Tibial artery (tissue), 4 donors: ENCODE results near the gene SLC4A3.

Experiments
- DNase-seq, 2 donors: peaks; one replicate each; pipeline ENCODE4 v3.0.0-alpha.2; 2019
- H3K27ac ChIP-seq, 2 donors: fragments of 200-600 bp; sonication (generic) in 1 of 2; 1 replicate in 1 of 2; 2 replicates in 1 of 2; pipeline ENCODE4 v1.5.1; 2018 to 2019; ENCODE audit warnings: mild to moderate bottlenecking in 1 of 2
- H3K27me3 ChIP-seq, 2 donors: fragments of 200-600 bp; sonication (generic) in 1 of 2; one replicate each; pipeline versions ENCODE4 v1.5.1 to v1.6.0; 2016 to 2019
- H3K36me3 ChIP-seq, 3 donors: fragments of 200-600 bp; sonication (generic) in 2 of 3; one replicate each; pipeline ENCODE4 v1.5.1; 2016 to 2019; ENCODE audit warnings: mild to moderate bottlenecking in 2 of 3
- H3K4me1 ChIP-seq, 4 donors: fragments of 200-600 bp; sonication (generic) in 2 of 4; 1 replicate in 3 of 4; 2 replicates in 1 of 4; pipeline ENCODE4 v1.5.1; 2016 to 2019
- H3K4me3 ChIP-seq, 2 donors: fragments of 200-600 bp; sonication (generic) in 1 of 2; 1 replicate in 1 of 2; 2 replicates in 1 of 2; pipeline ENCODE4 v1.5.1; 2018 to 2019; ENCODE audit warnings: mild to moderate bottlenecking in 2 of 2
- H3K9me3 ChIP-seq, 3 donors: fragments of 200-600 bp; sonication (generic) in 1 of 3; one replicate each; pipeline ENCODE4 v1.5.1; 2016 to 2019
- intact Hi-C: fragments of 100-400 bp; cut with DNase I; formaldehyde crosslinking; loops from one replicate; pipeline ENCODE4 v1.15.0; 2023; ENCODE audit warnings: low total_unique reads
- TF ChIP-seq, protein P1 (sequence below), 2 experiments: fragments of 200-600 bp in 1 of 2; fragments of 450-650 bp in 1 of 2; IDR thresholded peaks; one replicate each; pipeline ENCODE4 v1.5.1; 2017 to 2019; ENCODE audit warnings: antibody characterized with exemption in 2 of 2, mild to moderate bottlenecking in 1 of 2, moderate library complexity in 1 of 2

Gene SLC4A3

DNA sequence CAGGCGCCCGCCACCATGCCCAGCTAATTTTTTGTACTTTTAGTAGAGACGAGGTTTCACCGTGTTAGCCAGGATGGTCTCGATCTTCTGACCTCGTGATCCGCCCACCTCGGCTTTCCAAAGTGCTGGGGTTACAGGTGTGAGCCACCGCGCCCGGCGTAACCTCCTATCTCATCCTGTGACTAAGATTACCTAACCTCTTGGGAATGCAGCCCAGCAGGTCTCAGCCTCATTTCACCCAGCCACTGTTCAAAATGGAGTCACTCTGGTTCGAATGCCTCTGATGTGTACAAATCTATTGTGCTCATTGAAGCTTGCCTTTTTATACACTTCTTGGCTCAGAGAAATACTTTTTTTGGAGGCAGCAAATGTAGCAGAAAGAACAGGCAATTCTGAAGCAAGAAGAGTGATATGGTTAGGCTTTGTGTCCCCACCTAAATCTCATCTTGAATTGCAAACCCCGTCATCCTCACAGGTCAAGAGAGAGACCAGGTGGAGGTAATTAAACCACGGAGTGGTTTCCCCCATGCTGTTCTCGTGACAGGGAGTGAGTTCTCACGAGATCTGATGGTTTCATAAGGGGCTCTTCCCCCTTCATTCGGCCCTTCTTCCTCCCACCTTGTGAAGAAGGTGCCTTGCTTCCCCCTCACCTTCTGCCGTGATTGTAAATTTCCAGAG lies 60.6 kb downstream of the SLC4A3 start:
- peak overlapping the region; percentile 68 to 86 for H3K27ac ChIP-seq

DNA sequence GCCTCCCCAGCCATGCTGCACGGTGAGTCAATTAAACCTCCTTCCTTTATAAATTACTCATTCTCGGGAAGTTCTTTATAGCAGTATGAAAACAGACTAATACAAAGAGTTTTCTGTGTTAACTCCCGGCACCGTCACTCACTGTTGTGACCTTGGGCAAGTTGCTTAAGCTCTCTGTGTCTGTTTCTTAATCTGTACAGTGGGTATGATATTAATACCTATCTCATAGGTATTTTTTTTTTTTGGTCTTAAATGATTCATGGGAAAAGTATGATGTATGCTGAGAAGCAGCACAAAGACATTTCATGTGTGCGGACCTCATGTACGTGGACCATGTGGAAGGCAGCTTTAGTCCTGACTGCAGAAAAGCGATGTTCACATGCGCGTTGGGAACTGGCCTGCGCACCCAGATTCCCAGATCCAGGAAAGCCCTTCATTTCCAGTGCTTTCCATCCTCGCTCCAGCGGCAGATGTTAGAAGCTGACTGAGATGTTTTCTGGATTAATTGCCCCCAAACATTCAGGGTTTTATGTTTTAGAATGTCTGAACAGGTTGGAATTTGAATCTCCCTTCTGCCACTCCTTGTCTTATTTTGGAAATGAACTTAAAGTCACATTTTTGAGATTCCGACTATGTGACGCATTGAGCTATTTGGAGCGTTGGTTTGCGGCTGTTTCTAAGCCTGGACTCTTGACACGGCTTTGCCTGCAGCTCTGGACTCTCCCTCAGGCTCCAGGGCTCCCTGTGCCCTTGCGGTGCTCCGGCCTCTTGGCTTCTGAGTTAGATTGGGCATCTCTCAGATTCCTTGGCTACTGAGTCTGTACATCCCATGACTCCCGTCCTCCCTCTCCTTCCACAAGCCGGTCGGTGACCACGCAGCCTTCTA lies 61.4 kb downstream of the SLC4A3 start:
- DNase-seq, result peak in 1 of 2 donors; percentile 73
- Histone ChIP-seq H3K27me3 (no peaks in the 10 kb centered on the region), H3K4me1 (peaks cover 0 to 38% (median 29%) of the 10 kb centered on the region in 4 donors), H3K9me3 (no peaks in the 10 kb centered on the region), H3K36me3 (no peaks in the 10 kb centered on the region), H3K4me3 (peak overlapping the region; percentile 6 to 18), H3K27ac (peak overlapping the region; percentile 68 to 86)
- intact Hi-C loops, result loop anchor here (1.0 to 5.0 kb wide), 2 partner anchors 47 to 145 kb away; partner anchors contain the start of gene TMEM198
- TF ChIP-seq, protein P1, sequence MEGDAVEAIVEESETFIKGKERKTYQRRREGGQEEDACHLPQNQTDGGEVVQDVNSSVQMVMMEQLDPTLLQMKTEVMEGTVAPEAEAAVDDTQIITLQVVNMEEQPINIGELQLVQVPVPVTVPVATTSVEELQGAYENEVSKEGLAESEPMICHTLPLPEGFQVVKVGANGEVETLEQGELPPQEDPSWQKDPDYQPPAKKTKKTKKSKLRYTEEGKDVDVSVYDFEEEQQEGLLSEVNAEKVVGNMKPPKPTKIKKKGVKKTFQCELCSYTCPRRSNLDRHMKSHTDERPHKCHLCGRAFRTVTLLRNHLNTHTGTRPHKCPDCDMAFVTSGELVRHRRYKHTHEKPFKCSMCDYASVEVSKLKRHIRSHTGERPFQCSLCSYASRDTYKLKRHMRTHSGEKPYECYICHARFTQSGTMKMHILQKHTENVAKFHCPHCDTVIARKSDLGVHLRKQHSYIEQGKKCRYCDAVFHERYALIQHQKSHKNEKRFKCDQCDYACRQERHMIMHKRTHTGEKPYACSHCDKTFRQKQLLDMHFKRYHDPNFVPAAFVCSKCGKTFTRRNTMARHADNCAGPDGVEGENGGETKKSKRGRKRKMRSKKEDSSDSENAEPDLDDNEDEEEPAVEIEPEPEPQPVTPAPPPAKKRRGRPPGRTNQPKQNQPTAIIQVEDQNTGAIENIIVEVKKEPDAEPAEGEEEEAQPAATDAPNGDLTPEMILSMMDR (IDR thresholded peaks at IDR 0.05), result no peak

More for the DNA sequence above, 60.6 kb downstream of the SLC4A3 start:
- H3K4me3 ChIP-seq, result no peak overlapping the region
- H3K27me3 ChIP-seq, result no peaks in the 10 kb centered on the region
- no peak for DNase-seq
- no peaks in the 10 kb centered on the region for H3K36me3 ChIP-seq
- no peaks in the 10 kb centered on the region for H3K9me3 ChIP-seq
- TF ChIP-seq, protein P1 (IDR thresholded peaks at IDR 0.05), result no peak
- intact Hi-C loops, result loop anchor here (5.0 kb wide), 1 partner anchor 46 kb away; no protein-coding TSS in a partner anchor
- peaks cover 0 to 38% (median 29%) of the 10 kb centered on the region in 4 donors for H3K4me1 ChIP-seq

DNA sequence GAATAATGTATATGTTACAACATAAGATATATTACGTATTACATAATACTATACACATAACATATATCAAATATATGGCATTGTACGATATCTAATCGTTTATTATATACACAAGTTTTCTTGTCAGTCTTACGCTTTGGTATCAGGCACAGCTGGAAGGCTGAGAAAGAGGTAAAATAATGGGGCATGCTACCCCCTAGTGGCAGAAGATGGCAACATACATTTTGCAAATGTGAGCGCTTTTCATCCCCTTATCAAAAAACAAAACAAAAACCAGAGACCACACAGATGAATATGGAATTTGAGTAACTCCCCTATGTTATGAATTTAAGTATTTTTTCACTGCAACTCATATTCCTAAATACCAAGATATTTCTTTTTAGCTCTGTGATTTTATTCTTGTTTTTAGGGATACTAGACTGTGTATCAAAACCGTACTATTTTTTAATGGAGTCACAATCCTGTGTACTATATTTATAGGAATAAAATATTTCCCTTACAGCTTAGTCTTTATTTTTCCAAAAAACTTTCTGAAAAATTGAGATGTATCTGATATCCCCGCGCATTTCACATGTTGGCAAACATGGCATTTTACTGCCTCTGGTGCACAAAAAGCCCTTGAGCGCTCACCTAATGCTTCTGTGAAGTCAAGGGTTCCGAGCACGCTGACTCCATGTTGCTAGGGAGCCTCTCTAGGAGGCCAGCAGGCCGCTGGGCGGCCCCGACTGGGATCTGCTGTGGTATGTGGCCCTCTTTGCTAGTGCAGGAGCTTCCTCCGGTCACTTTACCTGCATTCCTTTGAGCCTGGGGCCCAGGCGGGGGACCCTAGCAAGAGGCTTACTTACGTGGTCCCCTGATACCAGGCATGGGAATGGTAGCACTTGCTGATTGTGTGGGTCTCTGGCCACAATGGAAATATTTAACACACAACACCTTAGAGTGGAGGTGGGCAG lies 62.5 kb downstream of the SLC4A3 start:
- no peaks in the 10 kb centered on the region for H3K9me3 ChIP-seq
- DNase-seq, result peak in 1 of 2 donors; percentile 30
- TF ChIP-seq, protein P1 (IDR thresholded peaks at IDR 0.05), result peak; percentile 71 to 73
- peaks cover 0 to 38% (median 25%) of the 10 kb centered on the region in 4 donors for H3K4me1 ChIP-seq
- H3K36me3 ChIP-seq, result no peaks in the 10 kb centered on the region
- H3K27ac ChIP-seq, result peak overlapping the region; percentile 68 to 86
- intact Hi-C loops, result loop anchor here (1.0 to 5.0 kb wide), 2 partner anchors 48 to 146 kb away; partner anchors contain the start of gene TMEM198
- peak overlapping the region in 1 of 2 donors; percentile 18 for H3K4me3 ChIP-seq
- H3K27me3 ChIP-seq, result no peaks in the 10 kb centered on the region

DNA sequence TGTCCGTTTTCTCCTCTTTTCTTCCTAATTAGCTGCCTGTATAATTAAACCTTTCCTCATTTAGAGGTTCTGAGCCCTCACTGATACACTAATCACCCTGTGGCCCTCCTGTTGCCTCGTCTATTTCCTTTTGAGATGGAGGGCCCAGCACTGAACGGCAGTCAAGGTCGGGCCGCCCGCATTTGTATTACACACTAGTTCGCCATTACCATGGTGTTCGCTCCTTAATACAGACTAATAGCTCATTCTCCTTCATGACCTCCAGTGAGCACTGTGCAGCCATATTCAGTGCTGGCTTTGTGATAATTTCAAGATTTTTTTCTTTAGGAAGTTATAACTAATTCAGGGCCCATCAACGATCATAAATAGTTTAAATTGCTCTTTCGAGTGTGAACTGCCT lies 64.1 kb downstream of the SLC4A3 start:
- intact Hi-C loops, result no loop called here
- no peaks in the 10 kb centered on the region for H3K27me3 ChIP-seq
- TF ChIP-seq, protein P1 (IDR thresholded peaks at IDR 0.05), result no peak

More for the DNA sequence above, 64.1 kb downstream of the SLC4A3 start:
- no peaks in the 10 kb centered on the region for H3K36me3 ChIP-seq
- H3K9me3 ChIP-seq, result no peaks in the 10 kb centered on the region
- peaks cover 0 to 29% (median 17%) of the 10 kb centered on the region in 4 donors for H3K4me1 ChIP-seq
- no peak overlapping the region for H3K27ac ChIP-seq
- DNase-seq, result no peak
- H3K4me3 ChIP-seq, result no peak overlapping the region
